Neuronal stem cell (in vitro differentiated cells): Measurements from ENCODE around the gene GABRB1.

Experiments used
- DNase-seq: peaks from one replicate; pipeline ENCODE4 v3.0.0-alpha.2; 2013; ENCODE audit warnings: low spot score
- H2AFZ ChIP-seq: one replicate; pipeline ENCODE4 v1.6.1; 2013; ENCODE audit warnings: mild to moderate bottlenecking, low read length, inconsistent platforms
- H2AK5ac ChIP-seq: 2 replicates; pipeline ENCODE4 v1.6.1; 2013; ENCODE audit warnings: low read depth, mild to moderate bottlenecking, inconsistent platforms, low read length, moderate library complexity, mixed read lengths
- H2BK120ac ChIP-seq: 2 replicates; pipeline ENCODE4 v1.6.1; 2013; ENCODE audit warnings: low read depth, mild to moderate bottlenecking, inconsistent platforms, low read length, moderate library complexity, mixed read lengths
- H2BK12ac ChIP-seq: one replicate; pipeline ENCODE4 v1.6.1; 2013; ENCODE audit warnings: low read length, inconsistent platforms
- H2BK15ac ChIP-seq: 2 replicates; pipeline ENCODE4 v1.6.1; 2013; ENCODE audit warnings: mild to moderate bottlenecking, low read length, inconsistent platforms, mixed read lengths
- H2BK5ac ChIP-seq: one replicate; pipeline ENCODE4 v1.6.1; 2013; ENCODE audit warnings: inconsistent platforms, mild to moderate bottlenecking, low read length, moderate library complexity
- H3K14ac ChIP-seq: one replicate; pipeline ENCODE4 v1.6.1; 2013; ENCODE audit warnings: low read length, inconsistent platforms
- H3K18ac ChIP-seq: 2 replicates; pipeline ENCODE4 v1.6.1; 2013; ENCODE audit warnings: low read length, inconsistent platforms
- H3K23ac ChIP-seq: 2 replicates; pipeline ENCODE4 v1.6.1; 2013; ENCODE audit warnings: low read depth, mild to moderate bottlenecking, mixed read lengths, low read length, inconsistent platforms; ENCODE audit not compliant: poor library complexity
- H3K27ac ChIP-seq: replicated peaks from 3 replicates; pipeline ENCODE4 v1.5.1; 2013; ENCODE audit warnings: low read length, inconsistent platforms
- H3K27me3 ChIP-seq, 3 experiments: 2 replicates each; pipeline ENCODE4 v1.6.1; 2013; ENCODE audit warnings: low read length in 3 of 3, mild to moderate bottlenecking in 2 of 3, inconsistent platforms in 1 of 3, low read depth in 1 of 3, mixed read lengths in 1 of 3, moderate library complexity in 1 of 3; ENCODE audit not compliant: control insufficient read depth in 3 of 3, insufficient read depth in 3 of 3
- H3K36me3 ChIP-seq, 2 donors: replicated peaks in 1 of 2; 2 replicates each; pipeline ENCODE4 v1.6.1; 2013; ENCODE audit warnings: low read length in 2 of 2; ENCODE audit not compliant: control insufficient read depth in 2 of 2, insufficient read depth in 2 of 2
- H3K4ac ChIP-seq: 2 replicates; pipeline ENCODE4 v1.6.1; 2013; ENCODE audit warnings: inconsistent platforms, mild to moderate bottlenecking, low read length, moderate library complexity
- H3K4me1 ChIP-seq, 2 donors: 1 replicate in 1 of 2; 2 replicates in 1 of 2; pipeline ENCODE4 v1.6.1; 2013; ENCODE audit warnings: low read length in 2 of 2, low read depth in 1 of 2; ENCODE audit not compliant: control insufficient read depth in 2 of 2, insufficient read depth in 1 of 2
- H3K4me2 ChIP-seq: one replicate; pipeline ENCODE4 v1.6.1; 2013; ENCODE audit warnings: mild to moderate bottlenecking, low read length, inconsistent platforms; ENCODE audit not compliant: insufficient read depth, poor library complexity, severe bottlenecking
- H3K4me3 ChIP-seq, 2 donors: 2 replicates each; pipeline ENCODE4 v1.5.1; 2013; ENCODE audit warnings: low read length in 2 of 2, mild to moderate bottlenecking in 2 of 2, inconsistent platforms in 1 of 2, moderate library complexity in 1 of 2
- H3K79me1 ChIP-seq: one replicate; pipeline ENCODE4 v1.6.1; 2013; ENCODE audit warnings: low read depth, mild to moderate bottlenecking, inconsistent platforms, low read length, moderate library complexity
- H3K9ac ChIP-seq: one replicate; pipeline ENCODE4 v1.6.1; 2013; ENCODE audit warnings: mild to moderate bottlenecking, low read depth, low read length, inconsistent platforms; ENCODE audit not compliant: poor library complexity
- H3K9me3 ChIP-seq, 2 donors: replicated peaks in 1 of 2; 2 replicates each; pipeline versions ENCODE3 to v1.6.1; 2013; ENCODE audit warnings: low read length in 2 of 2, mild to moderate bottlenecking in 2 of 2, inconsistent platforms in 1 of 2, low read depth in 1 of 2, mixed read lengths in 1 of 2, moderate library complexity in 1 of 2; ENCODE audit not compliant: control insufficient read depth in 2 of 2, insufficient read depth in 1 of 2
- H4K8ac ChIP-seq: one replicate; pipeline ENCODE4 v1.6.1; 2013; ENCODE audit warnings: low read depth, mild to moderate bottlenecking, inconsistent platforms, low read length, moderate library complexity
- H4K91ac ChIP-seq: one replicate; pipeline ENCODE4 v1.6.1; 2013; ENCODE audit warnings: low read length, low read depth, mild to moderate bottlenecking, inconsistent platforms; ENCODE audit not compliant: poor library complexity
- WGBS, 2 donors: extraction: QIAGEN DNeasy Blood & Tissue Kit; methylation state at CpG; one replicate each; pipeline ENCODE4 v1.1.7; 2013; ENCODE audit warnings: missing lambda C conversion rate in 2 of 2, mixed read lengths in 1 of 2; ENCODE audit not compliant: insufficient read length in 2 of 2, insufficient replicate concordance in 1 of 2; ENCODE audit errors: extremely low coverage in 2 of 2; 5-methylcytosine and 5-hydroxymethylcytosine counted together

Gene GABRB1

DNA sequence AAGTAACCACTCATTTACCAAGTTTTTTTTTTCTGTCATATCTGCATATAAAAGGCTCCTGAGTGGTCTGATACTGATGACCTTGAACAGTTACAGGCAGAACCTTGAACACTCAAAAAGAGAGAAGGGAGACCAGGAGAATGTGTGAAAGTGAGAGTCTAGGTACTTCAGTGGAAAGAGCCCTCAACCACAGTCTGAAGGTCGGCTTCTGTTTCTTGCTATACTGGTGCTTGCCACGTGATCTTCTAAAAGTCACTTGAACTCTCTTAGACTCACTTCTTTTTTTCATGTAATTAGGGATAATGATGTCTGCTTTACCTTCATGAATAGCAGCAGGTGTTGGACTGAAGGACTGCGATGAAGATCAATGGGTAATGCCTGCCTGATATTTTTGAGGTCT is 22.8 kb downstream of the GABRB1 start:
- no peak overlapping the region for H3K4me2 ChIP-seq
- H3K79me1 ChIP-seq = no peaks in the 10 kb centered on the region
- no peak overlapping the region for H3K4me3 ChIP-seq
- DNase-seq = no peak
- no peak overlapping the region for H3K18ac ChIP-seq
- H2BK120ac ChIP-seq = no peak overlapping the region
- no peak overlapping the region for H4K91ac ChIP-seq
- H4K8ac ChIP-seq = no peak overlapping the region
- H2BK12ac ChIP-seq = no peak overlapping the region
- no peak overlapping the region for H3K14ac ChIP-seq
- H3K9ac ChIP-seq = no peak overlapping the region
- peaks cover 0 to 3% of the 10 kb centered on the region in 2 donors for H3K4me1 ChIP-seq
- no peak overlapping the region for H2AFZ ChIP-seq
- no peak overlapping the region for H2BK15ac ChIP-seq
- H3K36me3 ChIP-seq = no peaks in the 10 kb centered on the region
- H2BK5ac ChIP-seq = no peak overlapping the region
- H3K4ac ChIP-seq = no peak overlapping the region
- H3K27me3 ChIP-seq = no peaks in the 10 kb centered on the region
- no peaks in the 10 kb centered on the region for H3K9me3 ChIP-seq
- WGBS, 2 donors = no CpG with 5 or more reads among the region's 3 CpGs
- H2AK5ac ChIP-seq = no peak overlapping the region
- no peak overlapping the region for H3K23ac ChIP-seq
- H3K27ac ChIP-seq = no peak overlapping the region

DNA sequence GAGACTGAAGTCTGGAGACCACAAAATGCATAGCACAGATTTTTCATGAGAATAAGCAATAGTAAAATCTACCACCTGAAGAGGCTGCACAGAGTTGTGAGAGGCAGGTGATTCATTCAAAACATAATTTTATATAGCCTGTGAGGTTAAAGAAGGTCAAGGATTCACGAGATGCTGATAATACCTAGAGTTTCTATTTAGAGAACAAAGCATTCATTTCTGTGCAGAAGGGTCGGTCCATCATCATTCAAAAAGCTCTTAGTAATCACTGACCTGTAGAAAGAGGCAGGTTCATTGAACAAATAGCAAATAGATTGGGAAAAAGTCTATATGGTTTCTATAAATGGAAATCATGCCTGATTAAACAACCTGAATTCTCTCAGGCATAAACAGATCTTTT is 26.6 kb downstream of the GABRB1 start:
- no peak overlapping the region for H2BK5ac ChIP-seq
- H3K4ac ChIP-seq = no peak overlapping the region
- H2AK5ac ChIP-seq = no peak overlapping the region
- WGBS, 2 donors = no CpG with 5 or more reads among the region's 2 CpGs
- no peak overlapping the region for H3K9ac ChIP-seq
- no peak overlapping the region for H3K18ac ChIP-seq
- H3K27me3 ChIP-seq = no peaks in the 10 kb centered on the region
- H3K27ac ChIP-seq = no peak overlapping the region
- H3K4me2 ChIP-seq = no peak overlapping the region
- H3K4me1 ChIP-seq = peaks cover 0 to 3% of the 10 kb centered on the region in 2 donors
- H4K91ac ChIP-seq = no peak overlapping the region
- H3K79me1 ChIP-seq = no peaks in the 10 kb centered on the region
- no peaks in the 10 kb centered on the region for H3K9me3 ChIP-seq
- H4K8ac ChIP-seq = no peak overlapping the region
- DNase-seq = no peak
- H3K4me3 ChIP-seq = no peak overlapping the region
- H3K14ac ChIP-seq = no peak overlapping the region
- no peak overlapping the region for H2BK120ac ChIP-seq
- H3K36me3 ChIP-seq = no peaks in the 10 kb centered on the region
- no peak overlapping the region for H2BK12ac ChIP-seq
- no peak overlapping the region for H2AFZ ChIP-seq
- H2BK15ac ChIP-seq = no peak overlapping the region
- no peak overlapping the region for H3K23ac ChIP-seq

DNA sequence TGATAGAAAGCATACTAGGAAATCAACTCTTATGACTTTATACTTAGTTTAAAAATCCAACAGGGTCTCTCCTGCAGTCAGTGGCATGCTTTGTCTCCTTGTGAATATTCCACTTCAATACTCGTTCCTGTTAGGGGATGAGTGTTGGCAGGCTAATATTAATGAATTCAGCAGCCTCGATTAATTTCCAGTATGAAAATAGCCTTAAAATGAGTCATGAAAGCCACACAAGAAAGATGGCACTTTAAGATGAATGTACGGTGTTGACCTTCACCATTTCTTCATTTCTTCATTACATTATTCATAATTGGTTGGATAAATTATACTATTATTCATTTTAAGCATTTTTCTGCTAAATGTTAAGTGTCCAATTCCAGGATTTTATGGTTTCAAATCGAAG is 29.2 kb downstream of the GABRB1 start:
- Histone ChIP-seq H3K27me3 (no peaks in the 10 kb centered on the region), H3K9ac (no peak overlapping the region), H2BK15ac (no peak overlapping the region), H2BK12ac (no peak overlapping the region), H3K36me3 (no peaks in the 10 kb centered on the region), H3K23ac (no peak overlapping the region), H2BK5ac (no peak overlapping the region), H3K9me3 (no peaks in the 10 kb centered on the region), H3K4me1 (peaks cover 0 to 3% of the 10 kb centered on the region in 2 donors), H3K27ac (no peak overlapping the region), H2BK120ac (no peak overlapping the region), H3K79me1 (no peaks in the 10 kb centered on the region), H3K18ac (no peak overlapping the region), H4K91ac (no peak overlapping the region), H3K4me3 (no peak overlapping the region), H3K4ac (no peak overlapping the region), H3K14ac (no peak overlapping the region), H2AK5ac (no peak overlapping the region), H4K8ac (no peak overlapping the region), H2AFZ (no peak overlapping the region), H3K4me2 (no peak overlapping the region)
- no CpG with 5 or more reads among the region's 4 CpGs for WGBS, 2 donors
- no peak for DNase-seq

DNA sequence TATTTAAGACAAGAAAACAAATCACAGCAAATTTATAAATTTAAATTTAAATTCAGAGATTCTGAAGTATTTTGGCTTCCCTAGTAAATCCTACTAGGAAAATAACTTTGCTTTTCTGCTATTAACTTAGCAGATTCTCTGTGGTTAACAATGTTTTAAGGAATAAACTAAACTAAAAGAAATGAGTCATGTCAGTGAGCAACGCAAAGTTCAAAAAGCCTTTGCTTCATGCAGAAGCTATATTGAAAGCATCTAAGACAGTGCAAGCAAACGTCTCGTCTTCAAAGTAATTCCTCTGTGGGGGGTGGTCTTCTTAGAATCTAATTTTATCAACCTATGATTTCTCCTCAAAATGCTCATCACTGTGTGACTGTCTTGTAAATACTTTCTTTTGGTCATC is 30.1 kb downstream of the GABRB1 start:
- no peak overlapping the region for H3K14ac ChIP-seq
- H3K4me3 ChIP-seq = no peak overlapping the region
- H3K23ac ChIP-seq = no peak overlapping the region
- H3K18ac ChIP-seq = no peak overlapping the region
- peaks cover 0 to 3% of the 10 kb centered on the region in 2 donors for H3K4me1 ChIP-seq
- H3K9me3 ChIP-seq = no peaks in the 10 kb centered on the region
- H3K4ac ChIP-seq = no peak overlapping the region
- no peak overlapping the region for H3K4me2 ChIP-seq
- H3K9ac ChIP-seq = no peak overlapping the region
- no peaks in the 10 kb centered on the region for H3K36me3 ChIP-seq
- H2BK15ac ChIP-seq = no peak overlapping the region
- H2BK5ac ChIP-seq = no peak overlapping the region
- no peak overlapping the region for H2AK5ac ChIP-seq
- H3K27me3 ChIP-seq = no peaks in the 10 kb centered on the region
- no CpG with 5 or more reads among the region's 3 CpGs for WGBS, 2 donors
- H4K91ac ChIP-seq = no peak overlapping the region
- no peak overlapping the region for H2BK120ac ChIP-seq
- H2BK12ac ChIP-seq = no peak overlapping the region
- no peak overlapping the region for H4K8ac ChIP-seq
- no peak overlapping the region for H2AFZ ChIP-seq
- H3K79me1 ChIP-seq = no peaks in the 10 kb centered on the region
- no peak for DNase-seq
- no peak overlapping the region for H3K27ac ChIP-seq
